HL-60 (cell line): ENCODE results near the gene CCM2.
A peak's percentile ranks its signal among the peaks of the same experiment; 100 is the strongest.

ENCODE experiments used
- DNase-seq, 2 experiments: peaks; one replicate each; pipeline ENCODE4 v3.0.0-alpha.2; 2010 to 2020; ENCODE audit warnings: low read depth in 1 of 2, low spot score in 1 of 2
- H3K27ac ChIP-seq: fragments of 250-450 bp; sonication (Bioruptor Pico); replicated peaks from 2 replicates; pipeline ENCODE4 v1.5.1; 2020; ENCODE audit warnings: mild to moderate bottlenecking, moderate library complexity
- H3K27me3 ChIP-seq: fragments of 250-450 bp; sonication (Bioruptor Pico); 2 replicates; pipeline ENCODE4 v1.5.1; 2021; ENCODE audit warnings: mild to moderate bottlenecking, moderate library complexity; ENCODE audit not compliant: insufficient read depth, poor library complexity, severe bottlenecking
- H3K4me3 ChIP-seq: replicated peaks from 2 replicates; pipeline ENCODE4 v1.5.1; 2011; ENCODE audit warnings: mild to moderate bottlenecking, control low read depth, low read length; ENCODE audit not compliant: insufficient read depth
- GABPA ChIP-seq: IDR thresholded peaks from 2 replicates; pipeline ENCODE4 v1.6.1; 2012; ENCODE audit warnings: low read depth
- POLR2AphosphoS5 ChIP-seq: IDR thresholded peaks from 2 replicates; pipeline ENCODE4 v1.6.1; 2012; ENCODE audit warnings: low read depth
- SPI1 ChIP-seq: IDR thresholded peaks from 2 replicates; pipeline ENCODE4 v1.6.1; 2012; ENCODE audit warnings: low read depth, mild to moderate bottlenecking, borderline replicate concordance
- TF ChIP-seq, protein P1 (sequence below): IDR thresholded peaks from 2 replicates; pipeline ENCODE4 v1.6.1; 2012; ENCODE audit warnings: low read depth; ENCODE audit not compliant: insufficient replicate concordance
- TF ChIP-seq, protein P2 (sequence below): IDR thresholded peaks from one replicate; pipeline ENCODE4 v1.5.1; 2011; ENCODE audit warnings: low read length, control low read depth, inconsistent platforms; ENCODE audit not compliant: insufficient read depth

The CCM2 gene

DNA sequence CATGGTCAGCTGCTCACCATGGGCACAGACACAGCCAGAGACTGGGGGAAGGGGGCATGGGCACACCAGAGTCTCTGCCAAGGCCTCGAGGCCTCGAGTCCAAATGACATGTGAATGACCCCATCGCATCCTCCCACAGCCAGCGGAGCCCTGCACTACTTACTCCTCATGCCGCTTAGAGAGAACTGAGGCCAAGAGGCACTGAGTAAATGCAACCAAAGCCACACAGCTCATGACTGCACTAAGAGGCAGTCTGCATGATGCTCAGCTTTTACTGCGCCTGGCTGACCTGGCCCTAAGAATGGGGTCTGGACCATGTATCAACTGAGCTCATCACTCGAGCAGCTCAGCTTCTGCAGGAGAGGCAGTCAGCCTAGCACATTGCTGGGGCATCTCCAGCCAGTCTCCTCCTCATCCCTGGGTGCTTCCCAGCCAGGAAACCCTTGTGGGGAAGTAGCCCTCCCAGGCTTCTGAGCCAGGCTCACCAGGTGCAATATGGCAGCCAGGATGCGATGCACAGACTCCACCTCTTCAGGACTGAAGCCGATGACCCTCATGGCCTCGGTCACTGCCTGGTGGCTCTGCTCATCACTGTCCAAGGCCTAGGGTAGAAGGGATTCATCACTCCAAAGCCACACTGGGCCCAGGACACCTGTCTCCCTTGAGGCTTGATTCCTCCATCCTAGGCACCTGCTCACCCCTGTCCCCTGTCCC lies 28.7 kb upstream of the CCM2 start:
- no peak for DNase-seq
- H3K27ac ChIP-seq, result no peak overlapping the region
- H3K27me3 ChIP-seq, result no peaks in the 10 kb centered on the region
- TF ChIP-seq, protein P1, sequence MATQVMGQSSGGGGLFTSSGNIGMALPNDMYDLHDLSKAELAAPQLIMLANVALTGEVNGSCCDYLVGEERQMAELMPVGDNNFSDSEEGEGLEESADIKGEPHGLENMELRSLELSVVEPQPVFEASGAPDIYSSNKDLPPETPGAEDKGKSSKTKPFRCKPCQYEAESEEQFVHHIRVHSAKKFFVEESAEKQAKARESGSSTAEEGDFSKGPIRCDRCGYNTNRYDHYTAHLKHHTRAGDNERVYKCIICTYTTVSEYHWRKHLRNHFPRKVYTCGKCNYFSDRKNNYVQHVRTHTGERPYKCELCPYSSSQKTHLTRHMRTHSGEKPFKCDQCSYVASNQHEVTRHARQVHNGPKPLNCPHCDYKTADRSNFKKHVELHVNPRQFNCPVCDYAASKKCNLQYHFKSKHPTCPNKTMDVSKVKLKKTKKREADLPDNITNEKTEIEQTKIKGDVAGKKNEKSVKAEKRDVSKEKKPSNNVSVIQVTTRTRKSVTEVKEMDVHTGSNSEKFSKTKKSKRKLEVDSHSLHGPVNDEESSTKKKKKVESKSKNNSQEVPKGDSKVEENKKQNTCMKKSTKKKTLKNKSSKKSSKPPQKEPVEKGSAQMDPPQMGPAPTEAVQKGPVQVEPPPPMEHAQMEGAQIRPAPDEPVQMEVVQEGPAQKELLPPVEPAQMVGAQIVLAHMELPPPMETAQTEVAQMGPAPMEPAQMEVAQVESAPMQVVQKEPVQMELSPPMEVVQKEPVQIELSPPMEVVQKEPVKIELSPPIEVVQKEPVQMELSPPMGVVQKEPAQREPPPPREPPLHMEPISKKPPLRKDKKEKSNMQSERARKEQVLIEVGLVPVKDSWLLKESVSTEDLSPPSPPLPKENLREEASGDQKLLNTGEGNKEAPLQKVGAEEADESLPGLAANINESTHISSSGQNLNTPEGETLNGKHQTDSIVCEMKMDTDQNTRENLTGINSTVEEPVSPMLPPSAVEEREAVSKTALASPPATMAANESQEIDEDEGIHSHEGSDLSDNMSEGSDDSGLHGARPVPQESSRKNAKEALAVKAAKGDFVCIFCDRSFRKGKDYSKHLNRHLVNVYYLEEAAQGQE, result no peak
- no peak for TF ChIP-seq POLR2AphosphoS5
- no peak for TF ChIP-seq GABPA
- TF ChIP-seq, protein P2, sequence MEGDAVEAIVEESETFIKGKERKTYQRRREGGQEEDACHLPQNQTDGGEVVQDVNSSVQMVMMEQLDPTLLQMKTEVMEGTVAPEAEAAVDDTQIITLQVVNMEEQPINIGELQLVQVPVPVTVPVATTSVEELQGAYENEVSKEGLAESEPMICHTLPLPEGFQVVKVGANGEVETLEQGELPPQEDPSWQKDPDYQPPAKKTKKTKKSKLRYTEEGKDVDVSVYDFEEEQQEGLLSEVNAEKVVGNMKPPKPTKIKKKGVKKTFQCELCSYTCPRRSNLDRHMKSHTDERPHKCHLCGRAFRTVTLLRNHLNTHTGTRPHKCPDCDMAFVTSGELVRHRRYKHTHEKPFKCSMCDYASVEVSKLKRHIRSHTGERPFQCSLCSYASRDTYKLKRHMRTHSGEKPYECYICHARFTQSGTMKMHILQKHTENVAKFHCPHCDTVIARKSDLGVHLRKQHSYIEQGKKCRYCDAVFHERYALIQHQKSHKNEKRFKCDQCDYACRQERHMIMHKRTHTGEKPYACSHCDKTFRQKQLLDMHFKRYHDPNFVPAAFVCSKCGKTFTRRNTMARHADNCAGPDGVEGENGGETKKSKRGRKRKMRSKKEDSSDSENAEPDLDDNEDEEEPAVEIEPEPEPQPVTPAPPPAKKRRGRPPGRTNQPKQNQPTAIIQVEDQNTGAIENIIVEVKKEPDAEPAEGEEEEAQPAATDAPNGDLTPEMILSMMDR, result no peak
- no peak for TF ChIP-seq SPI1
- H3K4me3 ChIP-seq, result no peak overlapping the region

DNA sequence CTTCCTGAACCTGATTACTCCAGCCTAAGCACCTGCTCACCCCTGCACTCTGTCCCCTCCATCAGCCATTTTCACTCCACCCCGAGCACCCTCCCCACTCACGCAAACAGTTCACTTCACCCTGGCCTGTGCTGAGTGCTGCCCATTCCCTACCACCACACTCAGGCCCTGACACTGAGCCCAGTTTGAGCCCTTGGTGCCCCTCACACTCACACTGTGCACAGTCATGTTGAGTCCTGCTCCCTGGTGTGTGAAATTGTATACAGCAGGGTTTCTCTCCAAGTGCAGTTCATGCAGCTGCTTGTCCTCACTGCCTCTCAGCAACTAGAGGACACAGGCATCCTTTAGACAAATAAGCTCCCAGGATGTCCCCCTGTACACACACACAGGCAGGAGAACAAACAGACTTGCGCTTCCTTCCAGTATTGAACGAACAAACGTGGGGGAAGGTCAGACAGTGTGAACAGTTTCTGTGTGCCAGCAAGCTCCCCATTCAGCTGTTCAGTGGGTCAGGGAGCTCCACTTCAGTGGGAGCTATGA lies 28.0 kb upstream of the CCM2 start:
- H3K27ac ChIP-seq, result no peak overlapping the region
- no peak overlapping the region for H3K4me3 ChIP-seq
- H3K27me3 ChIP-seq, result no peaks in the 10 kb centered on the region
- DNase-seq, result no peak
- TF ChIP-seq POLR2AphosphoS5, result peak; percentile 63; the same call in 1 of the 2 replicates
- TF ChIP-seq, protein P1, result no peak
- no peak for TF ChIP-seq SPI1

DNA sequence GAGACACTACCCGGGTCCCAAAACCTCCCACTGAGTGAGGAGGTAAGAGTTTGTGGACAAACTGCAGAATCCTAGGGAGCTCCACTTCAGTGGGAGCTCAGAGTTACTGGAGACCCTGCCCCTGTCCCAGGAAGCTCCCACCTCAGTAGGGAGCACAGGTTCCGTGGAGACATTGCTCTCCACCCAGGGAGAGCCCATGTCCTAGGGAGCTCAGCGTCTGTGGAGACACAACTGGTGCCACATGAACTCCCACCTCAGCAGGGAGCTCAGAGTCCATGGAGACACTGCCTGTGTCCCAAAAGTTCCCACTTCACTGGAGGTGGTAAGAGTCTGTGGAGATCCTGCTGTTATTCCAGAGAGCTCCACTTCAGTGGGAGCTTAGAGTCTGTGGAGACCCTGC lies 27.4 kb upstream of the CCM2 start:
- Histone ChIP-seq H3K27ac (no peak overlapping the region), H3K4me3 (no peak overlapping the region), H3K27me3 (no peaks in the 10 kb centered on the region)
- DNase-seq, result no peak
- TF ChIP-seq, protein P1, result no peak
- TF ChIP-seq SPI1 (no peak), POLR2AphosphoS5 (no peak), GABPA (no peak)
- TF ChIP-seq, protein P2, result no peak
